Upper lobe of left lung (tissue), 6 donors: ENCODE measurements around the gene EEIG1. TPM values are rescaled to one million over a fixed set of nuclear protein-coding genes. Genes with fewer than 3 reads are reported as not detected.

Source experiments
- ATAC-seq, 2 donors: fragments of 200-7000 bp; cut with Tn5 transposase; one replicate each; pipeline ENCODE4 v1.9.1; 2022; ENCODE audit warnings: mild to moderate bottlenecking in 2 of 2, moderate library complexity in 2 of 2; ENCODE audit not compliant: low FRiP score in 2 of 2
- DNase-seq, 2 donors: peaks; one replicate each; pipeline ENCODE4 v3.0.0-alpha.2; 2019 to 2020
- H3K27ac ChIP-seq, 4 donors: fragments of 200-600 bp; sonication (generic); one replicate each; pipeline ENCODE4 v1.5.1; 2016 to 2019
- H3K27me3 ChIP-seq, 4 donors: fragments of 200-600 bp; sonication (generic); one replicate each; pipeline ENCODE4 v1.5.1; 2017 to 2019
- H3K36me3 ChIP-seq, 4 donors: fragments of 200-600 bp; sonication (generic); one replicate each; pipeline ENCODE4 v1.5.1; 2016 to 2019
- H3K4me1 ChIP-seq, 4 donors: fragments of 200-600 bp; sonication (generic); one replicate each; pipeline ENCODE4 v1.5.1; 2018 to 2019
- H3K4me3 ChIP-seq, 4 donors: fragments of 200-600 bp; sonication (generic); one replicate each; pipeline ENCODE4 v1.5.1; 2017 to 2019; ENCODE audit warnings: mild to moderate bottlenecking in 2 of 4, moderate library complexity in 1 of 4
- H3K9me3 ChIP-seq, 4 donors: fragments of 200-600 bp; sonication (generic); one replicate each; pipeline ENCODE4 v1.5.1; 2018 to 2019
- EP300 ChIP-seq, 4 donors: sonication (generic); formaldehyde crosslinking; IDR thresholded peaks; one replicate each; pipeline ENCODE4 v1.5.1; 2017; ENCODE audit warnings: antibody characterized with exemption in 4 of 4, control low read depth in 2 of 4
- POLR2A ChIP-seq, 4 donors: fragments of 450-650 bp; IDR thresholded peaks; one replicate each; pipeline ENCODE4 v1.5.1; 2016 to 2017; ENCODE audit warnings: antibody characterized with exemption in 4 of 4, mild to moderate bottlenecking in 2 of 4
- POLR2AphosphoS5 ChIP-seq, 2 donors: sonication (generic); formaldehyde crosslinking; IDR thresholded peaks; one replicate each; pipeline ENCODE4 v1.5.1; 2017; ENCODE audit warnings: antibody characterized with exemption in 2 of 2
- WGBS, 2 donors: methylation state at CpG; one replicate each; pipeline ENCODE4 v1.1.5; 2017 to 2018; 5-methylcytosine and 5-hydroxymethylcytosine counted together
- total RNA-seq, 6 donors: library from RNA; depleted of rRNA in 4 of 6; stranded (reverse); fragments of >200 nt in 4 of 6; gene quantifications; one replicate each; pipeline versions ENCODE4 v1.1.0 to v1.2.1, GENCODE V29; 2016 to 2021
- TF ChIP-seq, protein P1 (sequence below), 6 experiments: fragments of 450-650 bp in 4 of 6; fragments of 200-600 bp in 2 of 6; sonication (generic) in 2 of 6; IDR thresholded peaks; one replicate each; pipeline ENCODE4 v1.5.1; 2016 to 2019; ENCODE audit warnings: antibody characterized with exemption in 6 of 6
- donor health status: DM: no; HTN: no; CAD: no; lungs with moderate emphysema.
- donor health status: DM: no; HTN: yes; CAD: no; lungs with severe emphysema.

The EEIG1 gene
- total RNA-seq, 6 donors from 2014 or later: 17.8 to 60.7 (median 48.0) TPM

DNA sequence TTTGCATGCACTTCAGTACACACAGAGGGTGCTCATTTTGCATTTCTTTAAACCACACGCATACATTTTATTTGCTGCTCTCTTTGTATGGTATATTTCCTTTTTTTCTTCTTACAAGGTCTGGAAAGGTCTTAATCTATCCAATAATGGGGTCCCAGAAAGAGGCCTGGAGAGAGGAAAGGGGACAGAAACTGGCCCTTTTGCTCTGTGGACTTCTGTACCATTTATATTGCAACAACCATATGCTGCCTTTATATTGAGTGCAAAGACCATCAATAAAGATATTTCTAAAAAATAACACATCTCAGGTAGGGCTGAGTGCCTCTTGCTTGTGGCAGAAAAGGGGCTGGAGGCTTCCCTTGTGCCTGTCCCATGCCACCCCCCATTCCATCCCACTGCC, 27.6 kb downstream of the EEIG1 start:
- peaks cover 0 to 4% (median 1%) of the 10 kb centered on the region in 4 donors for H3K36me3 ChIP-seq
- ATAC-seq: no peak
- 95 to 100% methylated on average over 1 of the region's 1 CpG for WGBS, 2 donors
- TF ChIP-seq POLR2A (IDR thresholded peaks at IDR 0.05) (no peak), POLR2AphosphoS5 (IDR thresholded peaks at IDR 0.05) (no peak), EP300 (IDR thresholded peaks at IDR 0.05) (no peak)
- TF ChIP-seq, protein P1, sequence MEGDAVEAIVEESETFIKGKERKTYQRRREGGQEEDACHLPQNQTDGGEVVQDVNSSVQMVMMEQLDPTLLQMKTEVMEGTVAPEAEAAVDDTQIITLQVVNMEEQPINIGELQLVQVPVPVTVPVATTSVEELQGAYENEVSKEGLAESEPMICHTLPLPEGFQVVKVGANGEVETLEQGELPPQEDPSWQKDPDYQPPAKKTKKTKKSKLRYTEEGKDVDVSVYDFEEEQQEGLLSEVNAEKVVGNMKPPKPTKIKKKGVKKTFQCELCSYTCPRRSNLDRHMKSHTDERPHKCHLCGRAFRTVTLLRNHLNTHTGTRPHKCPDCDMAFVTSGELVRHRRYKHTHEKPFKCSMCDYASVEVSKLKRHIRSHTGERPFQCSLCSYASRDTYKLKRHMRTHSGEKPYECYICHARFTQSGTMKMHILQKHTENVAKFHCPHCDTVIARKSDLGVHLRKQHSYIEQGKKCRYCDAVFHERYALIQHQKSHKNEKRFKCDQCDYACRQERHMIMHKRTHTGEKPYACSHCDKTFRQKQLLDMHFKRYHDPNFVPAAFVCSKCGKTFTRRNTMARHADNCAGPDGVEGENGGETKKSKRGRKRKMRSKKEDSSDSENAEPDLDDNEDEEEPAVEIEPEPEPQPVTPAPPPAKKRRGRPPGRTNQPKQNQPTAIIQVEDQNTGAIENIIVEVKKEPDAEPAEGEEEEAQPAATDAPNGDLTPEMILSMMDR (IDR thresholded peaks at IDR 0.05): no peak
- DNase-seq: no peak
- H3K9me3 ChIP-seq: no peaks in the 10 kb centered on the region
- no peak overlapping the region for H3K4me3 ChIP-seq
- H3K27me3 ChIP-seq: no peaks in the 10 kb centered on the region
- peak overlapping the region in 1 of 4 donors; percentile 15 for H3K27ac ChIP-seq
- H3K4me1 ChIP-seq: peaks cover 11 to 27% (median 20%) of the 10 kb centered on the region in 4 donors

DNA sequence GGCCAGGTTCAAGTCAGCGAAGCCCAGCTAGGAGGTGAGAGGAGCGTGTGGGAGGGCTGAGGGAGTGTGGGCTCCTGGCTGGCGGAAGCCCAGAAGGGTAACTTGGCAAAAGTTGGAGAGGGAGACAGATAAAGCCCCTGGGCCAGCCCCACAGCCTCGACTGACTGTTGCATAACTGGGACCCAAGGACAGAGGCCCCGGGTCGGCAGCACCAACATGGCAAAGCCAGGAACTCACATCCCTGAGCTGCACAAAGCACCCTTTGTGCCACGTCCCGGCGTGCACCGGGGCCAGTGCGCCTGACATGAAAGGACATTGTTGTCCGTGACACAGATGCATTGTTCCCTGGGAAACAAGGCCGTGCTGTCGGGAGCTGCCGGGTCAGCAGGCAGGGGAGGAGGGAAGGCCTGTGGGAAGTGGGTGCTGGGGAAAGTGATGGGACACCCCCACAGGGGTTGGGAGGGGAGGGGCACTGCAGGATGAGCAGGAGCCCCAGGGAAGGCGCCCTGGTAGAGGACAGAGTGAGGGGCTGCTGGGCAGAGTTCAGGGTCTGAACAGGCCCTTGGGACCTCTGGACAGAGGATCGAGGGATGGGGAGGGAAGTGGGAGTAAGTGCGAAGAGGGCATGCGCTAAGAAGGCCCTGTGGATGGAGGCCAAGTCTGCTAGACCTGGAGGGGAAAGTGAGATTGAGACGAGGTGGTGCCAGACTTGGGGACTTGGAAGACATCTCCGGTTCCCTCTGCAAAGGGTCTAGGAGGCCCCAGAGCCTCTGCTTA, 30.1 kb downstream of the EEIG1 start:
- ATAC-seq (no peak), DNase-seq (peak in 1 of 2 donors; percentile 74)
- Histone ChIP-seq H3K36me3 (peaks cover 0 to 11% (median 4%) of the 10 kb centered on the region in 4 donors), H3K27me3 (no peaks in the 10 kb centered on the region), H3K4me1 (peaks cover 9 to 23% (median 17%) of the 10 kb centered on the region in 4 donors), H3K4me3 (no peak overlapping the region), H3K9me3 (no peaks in the 10 kb centered on the region), H3K27ac (no peak overlapping the region)
- 74 to 76% methylated on average over 21 of the region's 21 CpGs for WGBS, 2 donors
- TF ChIP-seq POLR2A (IDR thresholded peaks at IDR 0.05) (no peak), EP300 (IDR thresholded peaks at IDR 0.05) (no peak), POLR2AphosphoS5 (IDR thresholded peaks at IDR 0.05) (no peak)
- TF ChIP-seq, protein P1 (IDR thresholded peaks at IDR 0.05): no peak

DNA sequence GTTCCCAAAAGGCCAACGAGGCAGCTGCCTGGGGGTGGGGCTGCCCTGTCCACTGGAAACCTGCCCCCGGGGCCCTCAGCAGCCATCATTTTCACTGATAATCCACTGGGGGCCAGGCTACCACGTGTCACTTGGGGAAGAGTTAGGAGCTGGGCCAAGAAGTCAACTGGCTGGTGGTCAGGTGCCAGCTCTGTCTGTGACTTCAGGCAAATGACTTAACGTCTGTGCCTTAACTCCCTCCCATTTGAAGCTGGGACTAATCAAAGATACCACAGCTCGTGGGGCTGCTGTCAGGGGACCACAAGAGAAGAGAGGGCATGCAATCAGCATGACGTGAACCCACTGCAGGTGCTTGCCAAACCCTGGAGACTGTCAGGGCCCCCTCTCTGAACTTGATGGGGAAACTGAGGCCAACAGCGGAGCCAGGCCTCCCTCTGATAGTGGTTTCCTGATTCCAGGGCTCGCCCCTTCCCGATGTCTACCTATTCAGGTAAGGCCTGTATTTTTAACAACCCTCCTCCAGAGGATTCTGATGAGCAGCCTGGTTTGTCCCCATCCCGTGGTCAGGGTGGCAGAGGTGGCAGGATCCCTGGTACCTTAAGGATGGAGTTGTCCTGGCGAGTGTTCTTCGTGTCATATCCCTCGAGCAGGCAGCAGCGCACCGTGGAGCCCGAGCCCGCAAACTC, 30.8 kb downstream of the EEIG1 start:
- Histone ChIP-seq H3K4me1 (peaks cover 3 to 16% (median 12%) of the 10 kb centered on the region in 4 donors), H3K9me3 (no peaks in the 10 kb centered on the region), H3K4me3 (no peak overlapping the region), H3K36me3 (peaks cover 0 to 18% (median 9%) of the 10 kb centered on the region in 4 donors), H3K27ac (no peak overlapping the region), H3K27me3 (no peaks in the 10 kb centered on the region)
- 88% methylated on average over 12 to 16 of the region's 17 CpGs for WGBS, 2 donors
- DNase-seq: no peak
- TF ChIP-seq, protein P1 (IDR thresholded peaks at IDR 0.05): no peak
- TF ChIP-seq EP300 (IDR thresholded peaks at IDR 0.05): no peak
- TF ChIP-seq POLR2AphosphoS5 (IDR thresholded peaks at IDR 0.05): no peak
- TF ChIP-seq POLR2A (IDR thresholded peaks at IDR 0.05): no peak
- ATAC-seq: no peak

DNA sequence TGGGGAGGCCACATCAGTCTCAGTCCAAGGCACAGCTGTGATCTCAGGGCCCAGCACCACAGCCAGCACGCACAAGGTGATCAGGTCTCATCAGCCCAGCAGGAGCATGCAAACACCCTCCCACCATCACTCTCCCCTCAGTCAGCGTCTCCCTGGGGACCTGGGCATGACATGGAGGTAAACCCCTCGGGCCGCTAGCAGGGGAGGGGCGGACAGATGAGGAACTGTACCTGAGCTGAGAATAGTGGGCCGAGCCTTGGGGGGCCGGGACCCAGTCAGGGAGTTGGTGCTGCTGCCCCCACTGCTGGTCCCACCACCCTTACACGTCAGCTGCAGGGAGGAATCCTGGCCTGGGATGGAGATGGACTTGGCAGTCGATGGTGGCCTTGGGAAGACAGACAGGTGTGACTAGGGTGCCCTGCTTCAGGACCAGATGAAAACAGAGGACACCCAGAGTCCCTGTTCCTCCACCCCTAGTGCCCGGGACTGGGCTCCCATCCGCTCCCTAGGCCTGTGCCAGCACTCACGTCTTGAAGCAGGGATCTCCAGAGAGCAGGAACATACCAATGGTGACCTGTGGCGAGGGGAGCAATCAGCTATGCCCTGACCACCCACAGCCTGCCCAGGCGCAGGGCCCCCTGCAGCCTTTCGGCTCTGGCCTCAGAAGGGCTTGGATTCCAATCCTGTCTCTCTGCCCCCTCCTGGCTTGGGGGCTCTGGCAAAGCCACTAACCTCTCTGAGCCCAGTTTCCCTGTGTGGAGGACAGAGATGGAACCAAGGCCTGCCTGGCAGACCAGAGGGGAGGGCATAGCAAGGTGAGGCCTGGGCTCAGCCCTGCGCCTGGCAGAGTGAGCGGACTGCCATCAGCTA, 32.7 kb downstream of the EEIG1 start:
- no peaks in the 10 kb centered on the region for H3K27me3 ChIP-seq
- H3K9me3 ChIP-seq: no peaks in the 10 kb centered on the region
- TF ChIP-seq POLR2AphosphoS5 (IDR thresholded peaks at IDR 0.05) (no peak), EP300 (IDR thresholded peaks at IDR 0.05) (no peak), POLR2A (IDR thresholded peaks at IDR 0.05) (no peak)
- TF ChIP-seq, protein P1 (IDR thresholded peaks at IDR 0.05): no peak
- peaks cover 0 to 28% (median 18%) of the 10 kb centered on the region in 4 donors for H3K36me3 ChIP-seq
- no peak for ATAC-seq
- H3K4me1 ChIP-seq: peaks cover 0 to 17% (median 6%) of the 10 kb centered on the region in 4 donors
- WGBS, 2 donors: 90 to 97% methylated on average over 14 to 17 of the region's 17 CpGs
- H3K4me3 ChIP-seq: no peak overlapping the region
- DNase-seq: peak in 1 of 2 donors; percentile 64
- no peak overlapping the region for H3K27ac ChIP-seq
